HepG2 (cell line): ENCODE measurements around the gene IL17F. TPM values are rescaled to one million over a fixed set of nuclear protein-coding genes. Genes with fewer than 3 reads are reported as not detected.

ENCODE experiments used
- KAT2B ChIP-seq: fragments of 150-350 bp; IDR thresholded peaks from 2 replicates; pipeline ENCODE4 v1.6.1; 2014; ENCODE audit warnings: low read depth, low read length, borderline replicate concordance
- RARA ChIP-seq: IDR thresholded peaks from 2 replicates; pipeline ENCODE4 v1.6.1; 2016; ENCODE audit warnings: missing genetic modification reagents, missing compliant biosample characterization
- RFX5 ChIP-seq: IDR thresholded peaks from 2 replicates; pipeline ENCODE4 v1.6.1; 2011; ENCODE audit warnings: low read depth, low read length, improper control_type of control experiment
- ZFP36L1 ChIP-seq: sonication (generic); formaldehyde crosslinking; IDR thresholded peaks from 2 replicates; pipeline ENCODE4 v1.8.0; 2022; ENCODE audit warnings: mild to moderate bottlenecking, missing genetic modification reagents, moderate library complexity
- ZFP41 ChIP-seq: sonication (generic); formaldehyde crosslinking; IDR thresholded peaks from 2 replicates; pipeline ENCODE4 v1.4.0; 2020; ENCODE audit warnings: mild to moderate bottlenecking, missing genetic modification reagents, borderline replicate concordance
- ZMYM2 ChIP-seq: sonication (generic); formaldehyde crosslinking; IDR thresholded peaks from 2 replicates; pipeline ENCODE4 v1.8.0; 2022; ENCODE audit warnings: mild to moderate bottlenecking, missing genetic modification reagents
- ZNF17 ChIP-seq: sonication (generic); formaldehyde crosslinking; IDR thresholded peaks from 2 replicates; pipeline ENCODE4 v1.5.0; 2020; ENCODE audit warnings: mild to moderate bottlenecking, missing genetic modification reagents
- ZNF546 ChIP-seq: sonication (generic); formaldehyde crosslinking; conservative IDR thresholded peaks from 2 replicates; pipeline ENCODE4 v1.8.1; 2023; ENCODE audit warnings: mild to moderate bottlenecking, missing genetic modification reagents
- ZNF557 ChIP-seq: sonication (generic); formaldehyde crosslinking; IDR thresholded peaks from 2 replicates; pipeline ENCODE4 v1.4.0; 2020; ENCODE audit warnings: missing genetic modification reagents
- ZSCAN21 ChIP-seq: sonication (generic); formaldehyde crosslinking; IDR thresholded peaks from 2 replicates; pipeline ENCODE4 v1.8.0; 2022; ENCODE audit warnings: mild to moderate bottlenecking, missing genetic modification reagents, moderate library complexity, borderline replicate concordance
- polyA plus RNA-seq, 8 experiments: library from polyadenylated mRNA; depleted of rRNA in 3 of 8; stranded (reverse) in 7 of 8; unstranded in 1 of 8; fragments of >200 nt; fragmentation: Illumina TruSeq in 4 of 8; extraction: Trizol in 4 of 8; gene quantifications; 2 replicates each; pipeline versions ENCODE4 v1.2.1 to v1.2.3, GENCODE V29; 2011 to 2016; ENCODE audit warnings: low read depth in 4 of 8, missing spikeins in 1 of 8, mixed read lengths in 1 of 8; ENCODE audit not compliant: insufficient read depth in 1 of 8
- total RNA-seq, 5 experiments: library from RNA; depleted of rRNA; stranded (reverse); fragments of >200 nt; fragmentation: Illumina TruSeq; extraction: Trizol; gene quantifications; 2 replicates each; pipeline ENCODE4 v1.2.3, GENCODE V29; 2016; ENCODE audit warnings: low read depth in 1 of 5
- TF ChIP-seq, protein P1 (sequence below): sonication (generic); formaldehyde crosslinking; IDR thresholded peaks from 2 replicates; pipeline ENCODE4 v1.8.1; 2023; ENCODE audit warnings: missing genetic modification reagents, inconsistent platforms, borderline replicate concordance
- TF ChIP-seq, protein P2 (sequence below): IDR thresholded peaks from 2 replicates; pipeline ENCODE4 v1.6.1; 2016; ENCODE audit warnings: low read depth, borderline replicate concordance
- TF ChIP-seq, protein P3 (sequence below): sonication (generic); formaldehyde crosslinking; IDR thresholded peaks from 2 replicates; pipeline ENCODE4 v1.8.1; 2023; ENCODE audit warnings: mild to moderate bottlenecking, inconsistent platforms, moderate library complexity, missing genetic modification reagents, borderline replicate concordance
- TF ChIP-seq, protein P4 (sequence below): sonication (generic); formaldehyde crosslinking; IDR thresholded peaks from 2 replicates; pipeline ENCODE4 v1.4.0; 2020; ENCODE audit warnings: missing genetic modification reagents
- TF ChIP-seq, protein P5 (sequence below): sonication (generic); formaldehyde crosslinking; IDR thresholded peaks from 2 replicates; pipeline ENCODE4 v1.9.0; 2021; ENCODE audit warnings: missing genetic modification reagents, mild to moderate bottlenecking, borderline replicate concordance
- TF ChIP-seq, protein P6 (sequence below): sonication (generic); formaldehyde crosslinking; IDR thresholded peaks from 2 replicates; pipeline ENCODE4 v1.4.0; 2020; ENCODE audit warnings: missing genetic modification reagents

Gene IL17F
- total and polyA plus RNA-seq, 2 of the 13 experiments (the other 11 are each of a cell fraction or from before 2014, with no cell fraction given): not detected

DNA sequence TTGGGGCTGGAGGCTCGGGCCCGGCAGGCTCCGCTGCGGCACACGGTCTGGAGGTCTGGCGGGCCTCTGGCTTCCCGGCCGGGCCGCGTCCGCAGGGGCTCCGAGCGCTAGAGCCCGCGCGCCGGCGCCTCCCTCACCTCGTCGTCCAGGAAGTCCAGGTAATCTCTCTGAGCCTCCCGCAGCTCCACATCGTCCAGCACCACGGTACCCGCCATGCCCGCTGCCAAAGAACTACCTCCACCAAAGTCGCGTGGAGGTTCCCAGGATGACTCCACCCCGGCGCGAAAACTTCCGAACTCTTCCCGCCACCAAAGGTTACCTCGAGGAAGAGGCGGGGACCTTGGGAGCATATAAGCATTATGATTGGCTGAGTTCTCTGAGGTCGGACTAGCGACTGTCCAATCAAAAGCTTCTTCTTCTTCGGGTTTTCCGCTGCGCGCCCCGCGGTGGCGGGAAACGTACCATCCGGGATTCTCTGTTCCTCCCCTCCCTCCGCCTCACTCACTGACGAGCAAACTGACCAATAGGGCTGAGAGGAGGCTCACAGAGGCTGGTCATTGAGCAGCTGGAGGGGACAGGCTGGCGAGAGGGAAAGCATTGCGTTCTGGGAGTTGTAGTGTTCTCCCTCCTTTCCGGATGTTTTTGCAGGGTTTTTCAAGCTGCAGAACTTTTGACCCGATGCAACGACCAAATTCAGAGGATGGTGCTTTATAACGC, 40.3 kb upstream of the IL17F start, which contains the start of gene MCM3 (continued):
- TF ChIP-seq ZNF17 (CRISPR knock-in tag) (0 out of 2 replicates have a peak, but pooled peaks have one; percentile 46), RARA (CRISPR knock-in tag) (peak; percentile 59; the same call in 1 of the 2 replicates), ZSCAN21 (CRISPR knock-in tag) (peak; percentile 94), ZNF557 (CRISPR knock-in tag) (0 out of 2 replicates have a peak, but pooled peaks have one; percentile 41), ZFP36L1 (CRISPR knock-in tag) (peak; percentile 100), ZMYM2 (CRISPR knock-in tag) (peak; percentile 9; the same call in 1 of the 2 replicates), ZFP41 (CRISPR knock-in tag) (peak; percentile 71; the same call in 1 of the 2 replicates), RFX5 (peak; percentile 74), KAT2B (no peak), ZNF546 (CRISPR knock-in tag) (peak; percentile 86; the same call in 1 of the 2 replicates)
- TF ChIP-seq, protein P1, sequence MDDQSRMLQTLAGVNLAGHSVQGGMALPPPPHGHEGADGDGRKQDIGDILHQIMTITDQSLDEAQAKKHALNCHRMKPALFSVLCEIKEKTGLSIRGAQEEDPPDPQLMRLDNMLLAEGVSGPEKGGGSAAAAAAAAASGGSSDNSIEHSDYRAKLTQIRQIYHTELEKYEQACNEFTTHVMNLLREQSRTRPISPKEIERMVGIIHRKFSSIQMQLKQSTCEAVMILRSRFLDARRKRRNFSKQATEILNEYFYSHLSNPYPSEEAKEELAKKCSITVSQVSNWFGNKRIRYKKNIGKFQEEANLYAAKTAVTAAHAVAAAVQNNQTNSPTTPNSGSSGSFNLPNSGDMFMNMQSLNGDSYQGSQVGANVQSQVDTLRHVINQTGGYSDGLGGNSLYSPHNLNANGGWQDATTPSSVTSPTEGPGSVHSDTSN (CRISPR knock-in tag): no peak
- TF ChIP-seq, protein P2, sequence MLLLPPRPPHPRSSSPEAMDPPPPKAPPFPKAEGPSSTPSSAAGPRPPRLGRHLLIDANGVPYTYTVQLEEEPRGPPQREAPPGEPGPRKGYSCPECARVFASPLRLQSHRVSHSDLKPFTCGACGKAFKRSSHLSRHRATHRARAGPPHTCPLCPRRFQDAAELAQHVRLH (CRISPR knock-in tag): peak; percentile 66; the same call in 1 of the 2 replicates
- TF ChIP-seq, protein P3, sequence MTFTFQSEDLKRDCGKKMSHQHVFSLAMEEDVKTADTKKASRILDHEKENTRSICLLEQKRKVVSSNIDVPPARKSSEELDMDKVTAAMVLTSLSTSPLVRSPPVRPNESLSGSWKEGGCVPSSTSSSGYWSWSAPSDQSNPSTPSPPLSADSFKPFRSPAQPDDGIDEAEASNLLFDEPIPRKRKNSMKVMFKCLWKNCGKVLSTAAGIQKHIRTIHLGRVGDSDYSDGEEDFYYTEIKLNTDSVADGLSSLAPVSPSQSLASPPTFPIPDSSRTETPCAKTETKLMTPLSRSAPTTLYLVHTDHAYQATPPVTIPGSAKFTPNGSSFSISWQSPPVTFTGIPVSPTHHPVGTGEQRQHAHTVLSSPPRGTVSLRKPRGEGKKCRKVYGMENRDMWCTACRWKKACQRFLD (CRISPR knock-in tag): 0 out of 2 replicates have a peak, but pooled peaks have one; percentile 65
- TF ChIP-seq, protein P4, sequence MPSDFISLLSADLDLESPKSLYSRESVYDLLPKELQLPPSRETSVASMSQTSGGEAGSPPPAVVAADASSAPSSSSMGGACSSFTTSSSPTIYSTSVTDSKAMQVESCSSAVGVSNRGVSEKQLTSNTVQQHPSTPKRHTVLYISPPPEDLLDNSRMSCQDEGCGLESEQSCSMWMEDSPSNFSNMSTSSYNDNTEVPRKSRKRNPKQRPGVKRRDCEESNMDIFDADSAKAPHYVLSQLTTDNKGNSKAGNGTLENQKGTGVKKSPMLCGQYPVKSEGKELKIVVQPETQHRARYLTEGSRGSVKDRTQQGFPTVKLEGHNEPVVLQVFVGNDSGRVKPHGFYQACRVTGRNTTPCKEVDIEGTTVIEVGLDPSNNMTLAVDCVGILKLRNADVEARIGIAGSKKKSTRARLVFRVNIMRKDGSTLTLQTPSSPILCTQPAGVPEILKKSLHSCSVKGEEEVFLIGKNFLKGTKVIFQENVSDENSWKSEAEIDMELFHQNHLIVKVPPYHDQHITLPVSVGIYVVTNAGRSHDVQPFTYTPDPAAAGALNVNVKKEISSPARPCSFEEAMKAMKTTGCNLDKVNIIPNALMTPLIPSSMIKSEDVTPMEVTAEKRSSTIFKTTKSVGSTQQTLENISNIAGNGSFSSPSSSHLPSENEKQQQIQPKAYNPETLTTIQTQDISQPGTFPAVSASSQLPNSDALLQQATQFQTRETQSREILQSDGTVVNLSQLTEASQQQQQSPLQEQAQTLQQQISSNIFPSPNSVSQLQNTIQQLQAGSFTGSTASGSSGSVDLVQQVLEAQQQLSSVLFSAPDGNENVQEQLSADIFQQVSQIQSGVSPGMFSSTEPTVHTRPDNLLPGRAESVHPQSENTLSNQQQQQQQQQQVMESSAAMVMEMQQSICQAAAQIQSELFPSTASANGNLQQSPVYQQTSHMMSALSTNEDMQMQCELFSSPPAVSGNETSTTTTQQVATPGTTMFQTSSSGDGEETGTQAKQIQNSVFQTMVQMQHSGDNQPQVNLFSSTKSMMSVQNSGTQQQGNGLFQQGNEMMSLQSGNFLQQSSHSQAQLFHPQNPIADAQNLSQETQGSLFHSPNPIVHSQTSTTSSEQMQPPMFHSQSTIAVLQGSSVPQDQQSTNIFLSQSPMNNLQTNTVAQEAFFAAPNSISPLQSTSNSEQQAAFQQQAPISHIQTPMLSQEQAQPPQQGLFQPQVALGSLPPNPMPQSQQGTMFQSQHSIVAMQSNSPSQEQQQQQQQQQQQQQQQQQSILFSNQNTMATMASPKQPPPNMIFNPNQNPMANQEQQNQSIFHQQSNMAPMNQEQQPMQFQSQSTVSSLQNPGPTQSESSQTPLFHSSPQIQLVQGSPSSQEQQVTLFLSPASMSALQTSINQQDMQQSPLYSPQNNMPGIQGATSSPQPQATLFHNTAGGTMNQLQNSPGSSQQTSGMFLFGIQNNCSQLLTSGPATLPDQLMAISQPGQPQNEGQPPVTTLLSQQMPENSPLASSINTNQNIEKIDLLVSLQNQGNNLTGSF: peak; percentile 72
- TF ChIP-seq, protein P5, sequence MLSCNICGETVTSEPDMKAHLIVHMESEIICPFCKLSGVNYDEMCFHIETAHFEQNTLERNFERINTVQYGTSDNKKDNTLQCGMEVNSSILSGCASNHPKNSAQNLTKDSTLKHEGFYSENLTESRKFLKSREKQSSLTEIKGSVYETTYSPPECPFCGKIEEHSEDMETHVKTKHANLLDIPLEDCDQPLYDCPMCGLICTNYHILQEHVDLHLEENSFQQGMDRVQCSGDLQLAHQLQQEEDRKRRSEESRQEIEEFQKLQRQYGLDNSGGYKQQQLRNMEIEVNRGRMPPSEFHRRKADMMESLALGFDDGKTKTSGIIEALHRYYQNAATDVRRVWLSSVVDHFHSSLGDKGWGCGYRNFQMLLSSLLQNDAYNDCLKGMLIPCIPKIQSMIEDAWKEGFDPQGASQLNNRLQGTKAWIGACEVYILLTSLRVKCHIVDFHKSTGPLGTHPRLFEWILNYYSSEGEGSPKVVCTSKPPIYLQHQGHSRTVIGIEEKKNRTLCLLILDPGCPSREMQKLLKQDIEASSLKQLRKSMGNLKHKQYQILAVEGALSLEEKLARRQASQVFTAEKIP: no peak
- TF ChIP-seq, protein P6, sequence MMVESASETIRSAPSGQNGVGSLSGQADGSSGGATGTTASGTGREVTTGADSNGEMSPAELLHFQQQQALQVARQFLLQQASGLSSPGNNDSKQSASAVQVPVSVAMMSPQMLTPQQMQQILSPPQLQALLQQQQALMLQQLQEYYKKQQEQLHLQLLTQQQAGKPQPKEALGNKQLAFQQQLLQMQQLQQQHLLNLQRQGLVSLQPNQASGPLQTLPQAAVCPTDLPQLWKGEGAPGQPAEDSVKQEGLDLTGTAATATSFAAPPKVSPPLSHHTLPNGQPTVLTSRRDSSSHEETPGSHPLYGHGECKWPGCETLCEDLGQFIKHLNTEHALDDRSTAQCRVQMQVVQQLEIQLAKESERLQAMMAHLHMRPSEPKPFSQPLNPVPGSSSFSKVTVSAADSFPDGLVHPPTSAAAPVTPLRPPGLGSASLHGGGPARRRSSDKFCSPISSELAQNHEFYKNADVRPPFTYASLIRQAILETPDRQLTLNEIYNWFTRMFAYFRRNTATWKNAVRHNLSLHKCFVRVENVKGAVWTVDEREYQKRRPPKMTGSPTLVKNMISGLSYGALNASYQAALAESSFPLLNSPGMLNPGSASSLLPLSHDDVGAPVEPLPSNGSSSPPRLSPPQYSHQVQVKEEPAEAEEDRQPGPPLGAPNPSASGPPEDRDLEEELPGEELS (CRISPR knock-in tag): no peak
